GM04504 (cell line): Measurements from ENCODE around the gene APLP1.
"Not testable (repeated sequence)": the region's sequence is repeated elsewhere in the genome, so short reads cannot be mapped to it uniquely, and the experiment has no call there.

Source experiments
- DNase-seq: peaks from one replicate; pipeline ENCODE4 v3.0.0-alpha.2; 2012; ENCODE audit warnings: low read depth

Gene APLP1

GRCh38 chr19:35904311-35905068, 36.1 kb downstream of the APLP1 start:
- no peak for DNase-seq

GRCh38 chr19:35905178-35905727, 36.9 kb downstream of the APLP1 start:
- no peak for DNase-seq

GRCh38 chr19:35907377-35907745, 39.0 kb downstream of the APLP1 start:
- DNase-seq: no peak

- DNase-seq: no peak
Measured at GRCh38 chr19:35908010-35908441, 39.7 kb downstream of the APLP1 start, which contains the start of gene TYROBP. TSS of gene TYROBP (minus strand) at chr19:35908295. CDS start at chr19:35908228, 67 bp downstream.

- DNase-seq: no peak
Measured at GRCh38 chr19:35908973-35909683, 40.8 kb downstream of the APLP1 start.

- DNase-seq: no peak
Measured at GRCh38 chr19:35909684-35910035, 41.3 kb downstream of the APLP1 start.

- not testable (repeated sequence) for DNase-seq
Measured at GRCh38 chr19:35910355-35910754, 42.0 kb downstream of the APLP1 start.

- DNase-seq: no peak
Measured at GRCh38 chr19:35911173-35911572, 42.8 kb downstream of the APLP1 start.

GRCh38 chr19:35911790-35912189, 43.4 kb downstream of the APLP1 start:
- DNase-seq: no peak

- no peak for DNase-seq
Measured at GRCh38 chr19:35913589-35913988, 45.2 kb downstream of the APLP1 start.

- no peak for DNase-seq
Measured at GRCh38 chr19:35915443-35915842, 47.1 kb downstream of the APLP1 start.

GRCh38 chr19:35919306-35919705, 50.9 kb downstream of the APLP1 start:
- DNase-seq: no peak

- no peak for DNase-seq
Measured at GRCh38 chr19:35921012-35921411, 52.6 kb downstream of the APLP1 start.

GRCh38 chr19:35925501-35925900, 57.1 kb downstream of the APLP1 start:
- DNase-seq: no peak

- no peak for DNase-seq
Measured at GRCh38 chr19:35928507-35928906, 60.1 kb downstream of the APLP1 start.
